Measurements from ENCODE around the gene FOXP3. TPM values are rescaled to one million over a fixed set of nuclear protein-coding genes. Genes with fewer than 3 reads are reported as not detected.

FOXP3 gene
- total RNA-seq, 2 donors from 2014 or later, result 16.1 to 19.1 TPM

GRCh38 chrX:49233887-49234555, 30.5 kb downstream of the FOXP3 start:
- H3K36me3 Mint-ChIP-seq (ENCODE audit: low read depth), result no peaks in the 10 kb centered on the region
- H3K4me3 Mint-ChIP-seq, result no peak overlapping the region
- DNase-seq (no peak), ATAC-seq (no peak)
- no peaks in the 10 kb centered on the region for H3K27me3 Mint-ChIP-seq
- H3K9me3 ChIP-seq (ENCODE audit: control insufficient read depth, low read length, poor library complexity, severe bottlenecking), result no peaks in the 10 kb centered on the region
- peaks cover 22% of the 10 kb centered on the region for H3K4me1 Mint-ChIP-seq
- no peak overlapping the region for H3K27ac Mint-ChIP-seq

- ATAC-seq (no peak), DNase-seq (no peak)
- Mint-ChIP-seq H3K27me3 (no peaks in the 10 kb centered on the region), H3K4me1 (peaks cover 22% of the 10 kb centered on the region), H3K27ac (no peak within 1 kb of the TSS), H3K36me3 (ENCODE audit: low read depth) (no peaks in the 10 kb centered on the region), H3K4me3 (no peak within 1 kb of the TSS)
- H3K9me3 ChIP-seq (ENCODE audit: control insufficient read depth, low read length, poor library complexity, severe bottlenecking), result no peaks in the 10 kb centered on the region
Observed at GRCh38 chrX:49233176-49233575, 31.3 kb downstream of the FOXP3 start, which contains the start of gene CACNA1F. CACNA1F (minus strand) TSS chrX:49233340; CDS start chrX:49233309, 31 bp downstream.

GRCh38 chrX:49232525-49232924, 32.0 kb downstream of the FOXP3 start:
- Mint-ChIP-seq H3K4me3 (no peak overlapping the region), H3K36me3 (ENCODE audit: low read depth) (no peaks in the 10 kb centered on the region), H3K4me1 (peaks cover 22% of the 10 kb centered on the region), H3K27ac (no peak overlapping the region), H3K27me3 (no peaks in the 10 kb centered on the region)
- H3K9me3 ChIP-seq (ENCODE audit: control insufficient read depth, low read length, poor library complexity, severe bottlenecking), result no peaks in the 10 kb centered on the region
- no peak for DNase-seq
- no peak for ATAC-seq

- Mint-ChIP-seq H3K27ac (peak overlapping the region; percentile 81), H3K27me3 (no peaks in the 10 kb centered on the region), H3K36me3 (ENCODE audit: low read depth) (no peaks in the 10 kb centered on the region), H3K4me3 (peak overlapping the region; percentile 72), H3K4me1 (peaks cover 13% of the 10 kb centered on the region)
- ATAC-seq, result no peak
- no peaks in the 10 kb centered on the region for H3K9me3 ChIP-seq (ENCODE audit: control insufficient read depth, low read length, poor library complexity, severe bottlenecking)
- no peak for DNase-seq
Observed at GRCh38 chrX:49231333-49232000, 33.0 kb downstream of the FOXP3 start.

- peak; percentile 12 to 38 (median 25) for DNase-seq
- H3K9me3 ChIP-seq (ENCODE audit: control insufficient read depth, low read length, poor library complexity, severe bottlenecking), result no peaks in the 10 kb centered on the region
- Mint-ChIP-seq H3K4me1 (peaks cover 13% of the 10 kb centered on the region), H3K4me3 (peak overlapping the region; percentile 72), H3K36me3 (ENCODE audit: low read depth) (no peaks in the 10 kb centered on the region), H3K27me3 (peaks cover under 1% of the 10 kb centered on the region), H3K27ac (peak overlapping the region; percentile 81)
- peak; percentile 79 for ATAC-seq
Observed at GRCh38 chrX:49230500-49231232, 33.8 kb downstream of the FOXP3 start.

GRCh38 chrX:49228185-49228584, 36.3 kb downstream of the FOXP3 start:
- DNase-seq (no peak), ATAC-seq (no peak)
- Mint-ChIP-seq H3K36me3 (ENCODE audit: low read depth) (no peaks in the 10 kb centered on the region), H3K27ac (no peak overlapping the region), H3K4me1 (peaks cover 10% of the 10 kb centered on the region), H3K4me3 (no peak overlapping the region), H3K27me3 (peaks cover 4% of the 10 kb centered on the region)
- no peaks in the 10 kb centered on the region for H3K9me3 ChIP-seq (ENCODE audit: control insufficient read depth, low read length, poor library complexity, severe bottlenecking)

GRCh38 chrX:49227726-49228125, 36.8 kb downstream of the FOXP3 start:
- Mint-ChIP-seq H3K27me3 (peaks cover 4% of the 10 kb centered on the region), H3K4me1 (peaks cover 8% of the 10 kb centered on the region), H3K27ac (no peak overlapping the region), H3K36me3 (ENCODE audit: low read depth) (no peaks in the 10 kb centered on the region), H3K4me3 (no peak overlapping the region)
- ATAC-seq (no peak), DNase-seq (no peak)
- no peaks in the 10 kb centered on the region for H3K9me3 ChIP-seq (ENCODE audit: control insufficient read depth, low read length, poor library complexity, severe bottlenecking)

GRCh38 chrX:49226946-49227345, 37.6 kb downstream of the FOXP3 start:
- ATAC-seq (no peak), DNase-seq (no peak)
- no peaks in the 10 kb centered on the region for H3K9me3 ChIP-seq (ENCODE audit: control insufficient read depth, low read length, poor library complexity, severe bottlenecking)
- H3K27ac Mint-ChIP-seq, result no peak overlapping the region
- H3K4me1 Mint-ChIP-seq, result peaks cover 9% of the 10 kb centered on the region
- peaks cover 4% of the 10 kb centered on the region for H3K27me3 Mint-ChIP-seq
- no peak overlapping the region for H3K4me3 Mint-ChIP-seq
- H3K36me3 Mint-ChIP-seq (ENCODE audit: low read depth), result no peaks in the 10 kb centered on the region

- H3K4me1 Mint-ChIP-seq, result peaks cover 6% of the 10 kb centered on the region
- H3K27me3 Mint-ChIP-seq, result peaks cover 4% of the 10 kb centered on the region
- DNase-seq (no peak), ATAC-seq (no peak)
- H3K36me3 Mint-ChIP-seq (ENCODE audit: low read depth), result no peaks in the 10 kb centered on the region
- no peaks in the 10 kb centered on the region for H3K9me3 ChIP-seq (ENCODE audit: control insufficient read depth, low read length, poor library complexity, severe bottlenecking)
- peak overlapping the region; percentile 6 for H3K27ac Mint-ChIP-seq
- no peak overlapping the region for H3K4me3 Mint-ChIP-seq
Observed at GRCh38 chrX:49225858-49226257, 38.7 kb downstream of the FOXP3 start.

- Mint-ChIP-seq H3K27ac (no peak overlapping the region), H3K4me1 (peaks cover 2% of the 10 kb centered on the region), H3K4me3 (no peak overlapping the region), H3K27me3 (peaks cover 4% of the 10 kb centered on the region), H3K36me3 (ENCODE audit: low read depth) (no peaks in the 10 kb centered on the region)
- DNase-seq (no peak), ATAC-seq (no peak)
- H3K9me3 ChIP-seq (ENCODE audit: control insufficient read depth, low read length, poor library complexity, severe bottlenecking), result no peaks in the 10 kb centered on the region
Observed at GRCh38 chrX:49221868-49222267, 42.6 kb downstream of the FOXP3 start.

- Mint-ChIP-seq H3K27me3 (no peaks in the 10 kb centered on the region), H3K36me3 (ENCODE audit: low read depth) (no peaks in the 10 kb centered on the region), H3K4me1 (peaks cover 2% of the 10 kb centered on the region), H3K4me3 (no peak overlapping the region), H3K27ac (no peak overlapping the region)
- ATAC-seq, result no peak
- H3K9me3 ChIP-seq (ENCODE audit: control insufficient read depth, low read length, poor library complexity, severe bottlenecking), result no peaks in the 10 kb centered on the region
- DNase-seq, result no peak
Observed at GRCh38 chrX:49220100-49220499, 44.4 kb downstream of the FOXP3 start.

- Mint-ChIP-seq H3K36me3 (ENCODE audit: low read depth) (no peaks in the 10 kb centered on the region), H3K27ac (no peak overlapping the region), H3K27me3 (peaks cover 5% of the 10 kb centered on the region), H3K4me1 (no peaks in the 10 kb centered on the region), H3K4me3 (no peak overlapping the region)
- no peak for DNase-seq
- ATAC-seq, result no peak
- no peaks in the 10 kb centered on the region for H3K9me3 ChIP-seq (ENCODE audit: control insufficient read depth, low read length, poor library complexity, severe bottlenecking)
Observed at GRCh38 chrX:49214996-49215526, 49.4 kb downstream of the FOXP3 start.

- H3K27me3 Mint-ChIP-seq, result peaks cover 5% of the 10 kb centered on the region
- no peaks in the 10 kb centered on the region for H3K36me3 Mint-ChIP-seq (ENCODE audit: low read depth)
- no peaks in the 10 kb centered on the region for H3K9me3 ChIP-seq (ENCODE audit: control insufficient read depth, low read length, poor library complexity, severe bottlenecking)
- H3K27ac Mint-ChIP-seq, result no peak overlapping the region
- no peak overlapping the region for H3K4me3 Mint-ChIP-seq
- H3K4me1 Mint-ChIP-seq, result no peaks in the 10 kb centered on the region
- no peak for DNase-seq
- ATAC-seq, result no peak
Observed at GRCh38 chrX:49214416-49214815, 50.1 kb downstream of the FOXP3 start.
